H1 (cell line): ENCODE results near the gene PEX12. TPM values are rescaled to one million over a fixed set of nuclear protein-coding genes. Genes with fewer than 3 reads are reported as not detected.

Source experiments
- CTCF ChIA-PET: fragments of 300-600 bp; sonication (Branson Sonifier 250); formaldehyde crosslinking; loops from one replicate; lab custom pipeline; 2021; ENCODE audit not compliant: partially characterized antibody; lab: Charles Lee
- POLR2A ChIA-PET: fragments of 300-600 bp; sonication (Branson Sonifier 250); formaldehyde crosslinking; loops from one replicate; lab custom pipeline; 2021; ENCODE audit warnings: inconsistent platforms; ENCODE audit not compliant: partially characterized antibody; lab: Charles Lee
- DNase-seq, 2 experiments: peaks; one replicate each; pipeline versions ENCODE4 v3.0.0 to v3.0.0-alpha.2; 2010 to 2022; ENCODE audit warnings: low spot score in 2 of 2, low read depth in 1 of 2, mixed read lengths in 1 of 2
- FAIRE-seq: peaks from 2 replicates; lab custom pipeline; 2011; peaks lifted over from hg19 to GRCh38; lab: Jason Lieb, UNC
- H2AFZ ChIP-seq: 2 replicates; pipeline ENCODE4 v1.8.1; 2012; ENCODE audit warnings: low read length, inconsistent platforms
- H2AK5ac ChIP-seq: 2 replicates; pipeline ENCODE4 v1.6.1; 2013; ENCODE audit warnings: low read depth, low read length
- H2BK120ac ChIP-seq: replicated peaks from 2 replicates; pipeline ENCODE3; 2013; ENCODE audit warnings: low read depth, low read length, inconsistent platforms
- H2BK12ac ChIP-seq: 2 replicates; pipeline ENCODE4 v1.6.1; 2013; ENCODE audit warnings: low read depth, low read length
- H2BK15ac ChIP-seq: 2 replicates; pipeline ENCODE4 v1.6.1; 2013; ENCODE audit warnings: low read length
- H2BK20ac ChIP-seq: 2 replicates; pipeline ENCODE4 v1.6.1; 2013; ENCODE audit warnings: low read length
- H2BK5ac ChIP-seq: 2 replicates; pipeline ENCODE4 v1.6.1; 2013; ENCODE audit warnings: low read depth, low read length
- H3K14ac ChIP-seq: 2 replicates; pipeline ENCODE4 v1.6.1; 2013; ENCODE audit warnings: inconsistent platforms; ENCODE audit not compliant: insufficient read length
- H3K18ac ChIP-seq: 2 replicates; pipeline ENCODE4 v1.6.1; 2013; ENCODE audit warnings: low read length; ENCODE audit errors: extremely low read depth
- H3K23ac ChIP-seq: 2 replicates; pipeline ENCODE4 v1.6.1; 2013; ENCODE audit warnings: inconsistent platforms; ENCODE audit not compliant: insufficient read length
- H3K23me2 ChIP-seq: 2 replicates; pipeline ENCODE4 v1.6.1; 2013; ENCODE audit warnings: low read depth, low read length
- H3K27ac ChIP-seq: 2 replicates; pipeline ENCODE4 v1.6.1; 2011; ENCODE audit warnings: low read depth, low read length, inconsistent platforms
- H3K27me3 ChIP-seq, 4 experiments: replicated peaks in 1 of 4; 1 replicate in 1 of 4; 2 replicates in 3 of 4; pipeline versions ENCODE4 v1.6.1 to v1.8.1; 2011 to 2013; ENCODE audit warnings: low read length in 3 of 4, mild to moderate bottlenecking in 3 of 4, inconsistent platforms in 2 of 4, mixed read lengths in 2 of 4, moderate library complexity in 1 of 4; ENCODE audit not compliant: control insufficient read depth in 3 of 4, insufficient read depth in 3 of 4; ENCODE audit errors: extremely low read depth in 1 of 4
- H3K36me3 ChIP-seq, 4 experiments: 2 replicates each; pipeline versions ENCODE4 v1.6.1 to v1.8.1; 2011 to 2013; ENCODE audit warnings: mild to moderate bottlenecking in 4 of 4, low read length in 3 of 4, moderate library complexity in 2 of 4, control low read depth in 1 of 4, inconsistent platforms in 1 of 4; ENCODE audit not compliant: insufficient read depth in 4 of 4, control insufficient read depth in 2 of 4
- H3K4ac ChIP-seq: replicated peaks from 2 replicates; pipeline ENCODE3; 2013; ENCODE audit warnings: low read length, low read depth, mixed read lengths, inconsistent platforms; ENCODE audit not compliant: insufficient read length
- H3K4me1 ChIP-seq, 4 experiments: replicated peaks in 1 of 4; 1 replicate in 1 of 4; 2 replicates in 3 of 4; pipeline versions ENCODE4 v1.6.1 to v1.8.1; 2011 to 2013; ENCODE audit warnings: low read length in 3 of 4, inconsistent platforms in 2 of 4, mixed read lengths in 1 of 4; ENCODE audit not compliant: insufficient read depth in 4 of 4, control insufficient read depth in 3 of 4
- H3K4me2 ChIP-seq, 2 experiments: 2 replicates each; pipeline versions ENCODE4 v1.6.1 to v1.8.1; 2011 to 2013; ENCODE audit warnings: low read depth in 2 of 2, low read length in 2 of 2, control low read depth in 1 of 2, inconsistent platforms in 1 of 2, mild to moderate bottlenecking in 1 of 2; ENCODE audit not compliant: insufficient read depth in 1 of 2
- H3K4me3 ChIP-seq, 4 experiments: fragments of 200-600, 300-600 bp in 1 of 4; sonication (generic), shearing (Covaris generic), sonication (Bioruptor Twin) in 1 of 4; 2 replicates each; pipeline versions ENCODE4 v1.5.1 to v1.8.1; 2011 to 2016; ENCODE audit warnings: low read length in 4 of 4, low read depth in 3 of 4, control low read depth in 2 of 4, inconsistent platforms in 2 of 4, mild to moderate bottlenecking in 2 of 4, mixed read lengths in 1 of 4, moderate library complexity in 1 of 4; ENCODE audit not compliant: insufficient read depth in 2 of 4; ENCODE audit errors: extremely low read depth in 1 of 4
- H3K56ac ChIP-seq: replicated peaks from 2 replicates; pipeline ENCODE3; 2013; ENCODE audit warnings: low read depth, mild to moderate bottlenecking, mixed read lengths, low read length, inconsistent platforms; ENCODE audit not compliant: insufficient read length
- H3K79me1 ChIP-seq: 2 replicates; pipeline ENCODE4 v1.6.1; 2013; ENCODE audit warnings: low read depth, low read length, control low read depth
- H3K79me2 ChIP-seq, 2 experiments: 2 replicates each; pipeline versions ENCODE4 v1.6.1 to v1.8.1; 2012 to 2013; ENCODE audit warnings: low read length in 2 of 2, mild to moderate bottlenecking in 2 of 2, inconsistent platforms in 1 of 2; ENCODE audit not compliant: insufficient read depth in 2 of 2, control insufficient read depth in 1 of 2
- H3K9ac ChIP-seq, 4 experiments: replicated peaks in 1 of 4; 1 replicate in 1 of 4; 2 replicates in 3 of 4; pipeline versions ENCODE4 v1.6.1 to v1.8.1; 2011 to 2013; ENCODE audit warnings: low read depth in 3 of 4, low read length in 3 of 4, control low read depth in 2 of 4, mild to moderate bottlenecking in 2 of 4, moderate library complexity in 2 of 4, inconsistent platforms in 1 of 4; ENCODE audit errors: extremely low read depth in 1 of 4
- H3K9me3 ChIP-seq, 2 experiments: 2 replicates each; pipeline versions ENCODE4 v1.6.1 to v1.8.1; 2012 to 2013; ENCODE audit warnings: mild to moderate bottlenecking in 2 of 2, moderate library complexity in 2 of 2, control low read depth in 1 of 2, inconsistent platforms in 1 of 2, low read depth in 1 of 2, low read length in 1 of 2, mixed read lengths in 1 of 2; ENCODE audit not compliant: insufficient read depth in 2 of 2
- H4K20me1 ChIP-seq, 2 experiments: replicated peaks in 1 of 2; 2 replicates each; pipeline versions ENCODE3 to v1.8.1; 2011 to 2013; ENCODE audit warnings: inconsistent platforms in 2 of 2, low read length in 2 of 2, mild to moderate bottlenecking in 1 of 2; ENCODE audit not compliant: insufficient read depth in 2 of 2, control insufficient read depth in 1 of 2
- H4K5ac ChIP-seq: 2 replicates; pipeline ENCODE4 v1.6.1; 2013; ENCODE audit warnings: low read length, low read depth, mixed read lengths, inconsistent platforms; ENCODE audit not compliant: insufficient read length
- H4K8ac ChIP-seq: 2 replicates; pipeline ENCODE4 v1.8.0; 2013; ENCODE audit warnings: mild to moderate bottlenecking, moderate library complexity, low read length, inconsistent platforms; ENCODE audit not compliant: insufficient read depth; ENCODE audit errors: extremely low read depth
- H4K91ac ChIP-seq: replicated peaks from 2 replicates; pipeline ENCODE3; 2013; ENCODE audit warnings: low read length, mixed read lengths, inconsistent platforms; ENCODE audit not compliant: insufficient read length
- CEBPB ChIP-seq: IDR thresholded peaks from 2 replicates; pipeline ENCODE4 v1.6.1; 2012; ENCODE audit warnings: low read depth, low read length
- CHD2 ChIP-seq: IDR thresholded peaks from 2 replicates; pipeline ENCODE4 v1.6.1; 2012; ENCODE audit warnings: low read length, improper control_type of control experiment
- CTCF ChIP-seq, 3 experiments: IDR thresholded peaks; 1 replicate in 2 of 3; 2 replicates in 1 of 3; pipeline versions ENCODE4 v1.5.1 to v1.6.1; 2011; ENCODE audit warnings: low read length in 3 of 3, mild to moderate bottlenecking in 3 of 3, inconsistent platforms in 2 of 3, low read depth in 1 of 3, moderate library complexity in 1 of 3; ENCODE audit not compliant: insufficient read depth in 1 of 3; ENCODE audit errors: control extremely low read depth in 1 of 3
- GTF2F1 ChIP-seq: IDR thresholded peaks from 2 replicates; pipeline ENCODE4 v1.6.1; 2012; ENCODE audit warnings: low read depth, low read length, improper control_type of control experiment, borderline replicate concordance
- HDAC6 ChIP-seq: IDR thresholded peaks from one replicate; pipeline ENCODE4 v1.7.1; 2012; ENCODE audit warnings: low read depth, mild to moderate bottlenecking, inconsistent platforms, low read length, moderate library complexity
- JUN ChIP-seq: IDR thresholded peaks from 2 replicates; pipeline ENCODE4 v1.6.1; 2011; ENCODE audit warnings: low read depth, mild to moderate bottlenecking, improper control_type of control experiment, low read length
- MAX ChIP-seq: IDR thresholded peaks from 2 replicates; pipeline ENCODE4 v1.6.1; 2012; ENCODE audit warnings: inconsistent platforms
- RBBP5 ChIP-seq: IDR thresholded peaks from 2 replicates; pipeline ENCODE4 v1.7.1; 2012; ENCODE audit warnings: low read depth, mild to moderate bottlenecking, inconsistent platforms, low read length, moderate library complexity, borderline replicate concordance
- ZNF274 ChIP-seq: IDR thresholded peaks from 2 replicates; pipeline ENCODE4 v1.7.0; 2012; ENCODE audit warnings: low read length, borderline replicate concordance; ENCODE audit errors: extremely low read depth
- WGBS, 2 experiments: shearing (Covaris generic) in 1 of 2; methylation state at CpG; one replicate each; pipeline versions ENCODE4 v1.1.6 to v1.1.7; 2013 to 2015; ENCODE audit warnings: low lambda C conversion rate in 2 of 2, mixed read lengths in 2 of 2, inconsistent platforms in 1 of 2, low coverage in 1 of 2, missing lambda C conversion rate in 1 of 2; ENCODE audit not compliant: insufficient replicate concordance in 2 of 2, insufficient coverage in 1 of 2, insufficient read length in 1 of 2; ENCODE audit errors: extremely low coverage in 1 of 2, missing lambda C conversion rate in 1 of 2; 5-methylcytosine and 5-hydroxymethylcytosine counted together
- polyA plus RNA-seq, 7 experiments: library from polyadenylated mRNA; depleted of rRNA in 3 of 7; stranded (reverse) in 5 of 7; unstranded in 2 of 7; fragments of >200 nt in 5 of 7; fragments of 200-250 nt in 2 of 7; gene quantifications; 1 replicate in 5 of 7; 2 replicates in 1 of 7; 4 replicates in 1 of 7; pipeline versions ENCODE4 v1.2.1 to v1.2.3, GENCODE V29; 2011 to 2013; ENCODE audit warnings: missing spikeins in 2 of 7, mixed read lengths in 2 of 7
- total RNA-seq: library from RNA; stranded (reverse); fragmentation: NEBNext Ultra II Directional; extraction: Animal tissue kit (Norgen Biotek cat#: 25700); gene quantifications from 2 replicates; pipeline ENCODE4 v1.2.1, GENCODE V29; 2021
- TF ChIP-seq, protein P1 (sequence below): IDR thresholded peaks from 2 replicates; pipeline ENCODE4 v1.6.1; 2012; ENCODE audit warnings: low read length, inconsistent platforms

The PEX12 gene
- total and polyA plus RNA-seq, 2 of the 8 experiments (the other 6 are each of a cell fraction or from before 2014, with no cell fraction given): 3.0 to 5.9 TPM

GRCh38 chr17:35555691-35556090 lies 22.7 kb downstream of the PEX12 start:
- no peaks in the 10 kb centered on the region for H3K79me2 ChIP-seq
- H2BK12ac ChIP-seq: no peak overlapping the region
- no peak overlapping the region for H3K4me2 ChIP-seq
- no peak overlapping the region for H2AK5ac ChIP-seq
- H4K8ac ChIP-seq: no peak overlapping the region
- no peak overlapping the region for H3K23ac ChIP-seq
- H3K56ac ChIP-seq: no peak overlapping the region
- ChIA-PET CTCF (interaction anchor here (0.6 to 1.4 kb wide), 6 partner anchors 18 to 258 kb away, joined by 3 to 4 read pairs (median 3); partner anchors contain the start of gene SLFN12L), POLR2A (no interaction called here)
- H3K23me2 ChIP-seq: no peaks in the 10 kb centered on the region
- no peak overlapping the region for H3K4ac ChIP-seq
- no peak overlapping the region for H4K5ac ChIP-seq
- H2BK5ac ChIP-seq: no peak overlapping the region
- no peak overlapping the region for H4K91ac ChIP-seq
- H3K79me1 ChIP-seq: no peaks in the 10 kb centered on the region
- H3K9me3 ChIP-seq: no peaks in the 10 kb centered on the region
- H3K4me1 ChIP-seq: no peaks in the 10 kb centered on the region
- H3K36me3 ChIP-seq: no peaks in the 10 kb centered on the region
- H3K18ac ChIP-seq: no peak overlapping the region
- DNase-seq: no peak
- 91% methylated on average over 5 of the region's 5 CpGs; no CpG with 5 or more reads in 1 of the 2 experiments for WGBS, 2 experiments
- H2BK120ac ChIP-seq: no peak overlapping the region
- no peaks in the 10 kb centered on the region for H4K20me1 ChIP-seq
- no peak overlapping the region for H2BK15ac ChIP-seq
- no peak for FAIRE-seq
- no peak overlapping the region for H3K4me3 ChIP-seq
- H3K27ac ChIP-seq: no peak overlapping the region
- no peak overlapping the region for H3K9ac ChIP-seq
- no peak overlapping the region for H3K14ac ChIP-seq
- H2BK20ac ChIP-seq: no peak overlapping the region
- no peaks in the 10 kb centered on the region for H3K27me3 ChIP-seq
- no peak overlapping the region for H2AFZ ChIP-seq
- TF ChIP-seq CTCF (IDR thresholded peaks at IDR 0.05; ENCODE audit: control extremely low read depth in 1 of 3, insufficient read depth in 1 of 3, low read depth in 1 of 3, low read length in 3 of 3) (peak in 2 of 3 experiments; percentile 19 to 32; a peak in 2 of 4 replicates), GTF2F1 (no peak), CHD2 (no peak), RBBP5 (no peak), HDAC6 (no peak), CEBPB (no peak), JUN (no peak), MAX (no peak), ZNF274 (no peak)
- TF ChIP-seq, protein P1, sequence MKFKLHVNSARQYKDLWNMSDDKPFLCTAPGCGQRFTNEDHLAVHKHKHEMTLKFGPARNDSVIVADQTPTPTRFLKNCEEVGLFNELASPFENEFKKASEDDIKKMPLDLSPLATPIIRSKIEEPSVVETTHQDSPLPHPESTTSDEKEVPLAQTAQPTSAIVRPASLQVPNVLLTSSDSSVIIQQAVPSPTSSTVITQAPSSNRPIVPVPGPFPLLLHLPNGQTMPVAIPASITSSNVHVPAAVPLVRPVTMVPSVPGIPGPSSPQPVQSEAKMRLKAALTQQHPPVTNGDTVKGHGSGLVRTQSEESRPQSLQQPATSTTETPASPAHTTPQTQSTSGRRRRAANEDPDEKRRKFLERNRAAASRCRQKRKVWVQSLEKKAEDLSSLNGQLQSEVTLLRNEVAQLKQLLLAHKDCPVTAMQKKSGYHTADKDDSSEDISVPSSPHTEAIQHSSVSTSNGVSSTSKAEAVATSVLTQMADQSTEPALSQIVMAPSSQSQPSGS: no peak
